OCI-LY3 (cell line): ENCODE data around the gene SEPTIN12.

Experiments
- EZH2phosphoT487 ChIP-seq: fragments of 200-600 bp; shearing (Covaris generic); IDR thresholded peaks from 2 replicates; pipeline ENCODE4 v1.6.1; 2018; ENCODE audit warnings: antibody characterized with exemption, mixed run types, low read depth
- TF ChIP-seq, protein P1 (sequence below): fragments of 200-600, 300-600 bp; sonication (generic); IDR thresholded peaks from 2 replicates; pipeline ENCODE4 v1.5.1; 2014; ENCODE audit warnings: antibody characterized with exemption, low read length, low read depth

DNA sequence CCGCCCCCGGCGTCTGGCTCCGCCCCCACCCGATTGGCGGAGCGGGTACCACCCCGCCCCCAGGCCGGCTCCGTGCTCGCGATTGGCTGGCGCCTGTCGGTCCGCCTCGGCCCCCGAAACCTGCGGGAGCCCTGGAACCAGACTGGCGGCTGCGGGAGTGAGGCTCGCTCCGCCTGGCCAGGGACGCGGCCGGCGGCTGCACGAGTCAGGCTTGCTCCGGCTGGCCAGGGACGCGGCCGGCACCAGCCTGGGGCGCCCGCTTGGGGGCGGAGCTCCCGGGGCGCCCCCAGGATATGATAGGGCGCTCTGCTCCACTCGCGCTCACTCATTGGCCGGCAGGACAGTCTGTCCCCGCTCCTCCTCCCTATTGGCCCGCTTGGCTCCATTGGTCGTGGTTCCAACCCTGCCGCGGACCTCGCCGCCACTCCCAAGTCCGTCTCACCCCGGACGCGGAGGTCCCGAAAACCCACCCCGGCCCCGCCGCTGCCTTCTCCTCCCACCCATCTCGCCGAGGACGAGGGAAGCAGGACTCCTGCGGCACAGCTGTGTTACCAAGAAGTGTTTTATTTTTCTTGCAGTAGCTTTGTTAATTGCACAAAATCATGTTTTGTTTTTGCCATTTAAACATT lies 14.6 kb upstream of the SEPTIN12 start:
- TF ChIP-seq, protein P1, sequence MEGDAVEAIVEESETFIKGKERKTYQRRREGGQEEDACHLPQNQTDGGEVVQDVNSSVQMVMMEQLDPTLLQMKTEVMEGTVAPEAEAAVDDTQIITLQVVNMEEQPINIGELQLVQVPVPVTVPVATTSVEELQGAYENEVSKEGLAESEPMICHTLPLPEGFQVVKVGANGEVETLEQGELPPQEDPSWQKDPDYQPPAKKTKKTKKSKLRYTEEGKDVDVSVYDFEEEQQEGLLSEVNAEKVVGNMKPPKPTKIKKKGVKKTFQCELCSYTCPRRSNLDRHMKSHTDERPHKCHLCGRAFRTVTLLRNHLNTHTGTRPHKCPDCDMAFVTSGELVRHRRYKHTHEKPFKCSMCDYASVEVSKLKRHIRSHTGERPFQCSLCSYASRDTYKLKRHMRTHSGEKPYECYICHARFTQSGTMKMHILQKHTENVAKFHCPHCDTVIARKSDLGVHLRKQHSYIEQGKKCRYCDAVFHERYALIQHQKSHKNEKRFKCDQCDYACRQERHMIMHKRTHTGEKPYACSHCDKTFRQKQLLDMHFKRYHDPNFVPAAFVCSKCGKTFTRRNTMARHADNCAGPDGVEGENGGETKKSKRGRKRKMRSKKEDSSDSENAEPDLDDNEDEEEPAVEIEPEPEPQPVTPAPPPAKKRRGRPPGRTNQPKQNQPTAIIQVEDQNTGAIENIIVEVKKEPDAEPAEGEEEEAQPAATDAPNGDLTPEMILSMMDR = no peak
- no peak for TF ChIP-seq EZH2phosphoT487
